ENCODE measurements around the gene GIMAP1.

- TF ChIP-seq CTCF (IDR thresholded peaks at IDR 0.05) (no peak), POLR2A (IDR thresholded peaks at IDR 0.05) (no peak)
Measured at GRCh38 chr7:150728609-150729008, 12.2 kb downstream of the GIMAP1 start.

Data from prostate gland (tissue), 2 donors.